ENCODE data around the gene RMC1. TPM values are rescaled to one million over a fixed set of nuclear protein-coding genes. Genes with fewer than 3 reads are reported as not detected.

Gene RMC1
- total RNA-seq, 1 donor from 2014 or later: 17.7 TPM

DNA sequence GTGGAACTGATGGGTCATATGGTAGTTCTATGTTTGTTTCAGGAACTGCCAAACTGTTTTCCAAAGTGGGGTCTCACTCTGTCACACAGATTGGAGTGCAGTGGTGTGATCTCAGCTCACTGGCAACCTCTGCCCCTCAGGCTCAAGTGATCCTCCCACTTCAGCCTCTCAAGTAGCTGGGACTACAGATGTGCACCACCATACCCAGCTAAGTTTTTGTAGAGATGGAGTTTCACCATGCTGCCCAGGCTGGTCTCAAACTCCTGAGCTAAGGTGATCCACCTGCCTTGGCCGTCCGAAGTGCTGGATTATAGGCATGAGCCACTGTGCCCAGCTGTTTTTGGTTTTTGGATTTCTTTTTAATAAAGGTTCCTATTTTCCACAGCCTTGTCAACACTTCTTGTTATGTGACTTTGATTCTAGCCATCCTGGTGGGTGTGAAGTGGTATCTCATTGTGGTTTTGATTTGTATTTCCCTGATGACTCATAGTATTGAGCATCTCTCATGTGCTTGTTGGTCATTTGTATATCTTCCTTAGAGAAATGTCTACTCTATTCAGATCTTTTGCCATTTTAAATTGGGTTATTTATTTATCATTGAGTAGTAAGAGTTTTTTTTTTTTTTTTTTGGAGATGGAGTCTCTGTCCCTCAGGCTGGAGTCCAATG lies 60.2 kb downstream of the RMC1 start:
- intact Hi-C loops (cut with DNase I): no loop called here
- no peak for DNase-seq (ENCODE audit: extremely low spot score in 2 of 2)
- Histone ChIP-seq H3K4me1 (peaks cover 2% of the 10 kb centered on the region), H3K9me3 (no peaks in the 10 kb centered on the region), H3K27ac (no peak overlapping the region), H3K36me3 (peaks cover 0 to 56% of the 10 kb centered on the region in 2 donors), H3K4me3 (no peak overlapping the region), H3K27me3 (no peaks in the 10 kb centered on the region)
- TF ChIP-seq POLR2AphosphoS5 (IDR thresholded peaks at IDR 0.05; ENCODE audit: insufficient read depth in 1 of 2, low read depth in 1 of 2) (no peak), POLR2A (IDR thresholded peaks at IDR 0.05) (no peak), CTCF (IDR thresholded peaks at IDR 0.05) (no peak)

DNA sequence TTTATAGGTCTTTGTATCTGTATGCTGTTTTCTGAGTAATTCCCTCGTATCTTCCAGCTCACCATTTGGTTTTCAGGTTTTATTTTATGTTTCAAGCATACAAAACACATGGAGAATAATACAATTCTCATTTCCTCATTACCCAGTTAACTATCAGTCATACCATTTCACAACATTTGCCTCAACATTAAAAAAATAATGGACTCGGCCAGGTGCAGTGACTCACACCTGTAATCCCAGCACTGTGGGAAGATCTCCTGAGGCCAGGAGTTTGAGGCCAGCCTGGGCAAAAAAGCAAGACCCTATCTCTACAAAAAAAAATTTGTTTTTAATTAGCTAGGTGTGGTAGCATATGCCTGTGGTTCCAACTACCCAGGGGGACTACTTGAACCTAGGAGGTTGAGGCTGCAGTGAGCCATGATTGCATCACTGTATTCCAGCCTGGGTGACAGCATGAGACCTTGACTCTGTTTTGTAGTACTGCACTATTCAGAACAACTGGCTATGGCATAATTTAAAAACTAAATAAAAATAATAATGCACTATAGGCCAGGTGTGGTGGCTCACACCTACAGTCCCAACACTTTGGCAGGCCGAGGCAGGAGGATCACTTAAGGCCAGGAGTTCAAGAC lies 62.7 kb downstream of the RMC1 start:
- Histone ChIP-seq H3K4me3 (no peak overlapping the region), H3K27ac (no peak overlapping the region), H3K4me1 (peaks cover 9% of the 10 kb centered on the region), H3K27me3 (no peaks in the 10 kb centered on the region), H3K36me3 (peaks cover 0 to 43% of the 10 kb centered on the region in 2 donors), H3K9me3 (no peaks in the 10 kb centered on the region)
- intact Hi-C loops (cut with DNase I): no loop called here
- TF ChIP-seq CTCF (IDR thresholded peaks at IDR 0.05) (no peak), POLR2AphosphoS5 (IDR thresholded peaks at IDR 0.05; ENCODE audit: insufficient read depth in 1 of 2, low read depth in 1 of 2) (peak in 1 of 2 donors; percentile 48)
- DNase-seq (ENCODE audit: extremely low spot score in 2 of 2): no peak

- peaks cover 9% of the 10 kb centered on the region for H3K4me1 ChIP-seq
- TF ChIP-seq POLR2A (IDR thresholded peaks at IDR 0.05): no peak
- no peak for TF ChIP-seq POLR2AphosphoS5 (IDR thresholded peaks at IDR 0.05; ENCODE audit: insufficient read depth in 1 of 2, low read depth in 1 of 2)
- no peak for TF ChIP-seq CTCF (IDR thresholded peaks at IDR 0.05)
- no peak for DNase-seq (ENCODE audit: extremely low spot score in 2 of 2)
- peaks cover 0 to 53% of the 10 kb centered on the region in 2 donors for H3K36me3 ChIP-seq
- H3K4me3 ChIP-seq: no peak overlapping the region
- no peaks in the 10 kb centered on the region for H3K9me3 ChIP-seq
- intact Hi-C loops (cut with DNase I): no loop called here
- H3K27me3 ChIP-seq: no peaks in the 10 kb centered on the region
- no peak overlapping the region for H3K27ac ChIP-seq
These were observed 64.4 kb downstream of the RMC1 start for GRCh38 chr18:23567671-23568070.

GRCh38 chr18:23568281-23569138 lies 65.2 kb downstream of the RMC1 start:
- peaks cover 15% of the 10 kb centered on the region for H3K4me1 ChIP-seq
- no peaks in the 10 kb centered on the region for H3K27me3 ChIP-seq
- peaks cover 0 to 50% of the 10 kb centered on the region in 2 donors for H3K36me3 ChIP-seq
- H3K4me3 ChIP-seq: no peak overlapping the region
- TF ChIP-seq POLR2AphosphoS5 (IDR thresholded peaks at IDR 0.05; ENCODE audit: insufficient read depth in 1 of 2, low read depth in 1 of 2) (no peak), CTCF (IDR thresholded peaks at IDR 0.05) (no peak), POLR2A (IDR thresholded peaks at IDR 0.05) (no peak)
- no peak for DNase-seq (ENCODE audit: extremely low spot score in 2 of 2)
- H3K27ac ChIP-seq: no peak overlapping the region
- intact Hi-C loops (cut with DNase I): no loop called here
- no peaks in the 10 kb centered on the region for H3K9me3 ChIP-seq
